GM12878 (cell line): ENCODE measurements around the gene CD2BP2. TPM values are rescaled to one million over a fixed set of nuclear protein-coding genes. Genes with fewer than 3 reads are reported as not detected.

Experiments used
- ATAC-seq: fragments of 200-7000 bp; cut with Tn5 transposase; 3 replicates; pipeline ENCODE4 v1.9.1; 2020; ENCODE audit warnings: mild to moderate bottlenecking, moderate library complexity
- BruUV-seq: library from RNA; stranded (reverse); fragments of 400-500 nt; replicated peaks from 2 replicates; lab custom pipeline; 2021; lab: Mats Ljungman, UMichigan
- CTCF ChIA-PET: fragments of 300-600 bp; sonication (Branson Sonifier 250); formaldehyde crosslinking; extraction: SDS; loops from one replicate; lab custom pipeline; 2021; ENCODE audit warnings: inconsistent platforms; lab: Yijun Ruan, JAX
- POLR2A ChIA-PET: fragments of 350-600 bp; formaldehyde crosslinking; extraction: SDS; loops from one replicate; lab custom pipeline; 2021; ENCODE audit warnings: inconsistent platforms; lab: Charles Lee
- RAD21 ChIA-PET: fragments of 300-600 bp; sonication (Branson Sonifier 250); formaldehyde crosslinking; loops from one replicate; lab custom pipeline; 2023; ENCODE audit warnings: antibody characterized with exemption; ENCODE audit not compliant: unreplicated experiment; lab: Charles Lee
- SMC1A ChIA-PET: fragments of 300-600 bp; sonication (Branson Sonifier 250); formaldehyde crosslinking; loops from one replicate; lab custom pipeline; 2023; ENCODE audit not compliant: unreplicated experiment, uncharacterized antibody; lab: Charles Lee
- DNase-seq: peaks from one replicate; pipeline ENCODE4 v3.0.0-alpha.2; 2011; ENCODE audit warnings: low read depth, low spot score
- FAIRE-seq: peaks from 3 replicates; lab custom pipeline; 2011; peaks lifted over from hg19 to GRCh38; lab: Jason Lieb, UNC
- H2AFZ ChIP-seq: 2 replicates; pipeline ENCODE4 v1.6.0; 2011; ENCODE audit warnings: low read depth, low read length, control low read depth; ENCODE audit not compliant: control insufficient read depth
- H3K27ac ChIP-seq: 2 replicates; pipeline ENCODE4 v1.5.1; 2011; ENCODE audit warnings: control low read depth; ENCODE audit not compliant: control insufficient read depth, insufficient read depth
- H3K27me3 ChIP-seq, 2 experiments: replicated peaks in 1 of 2; 2 replicates each; pipeline versions ENCODE4 v1.6.0 to v1.6.1; 2011; ENCODE audit warnings: low read length in 1 of 2; ENCODE audit not compliant: control insufficient read depth in 2 of 2, insufficient read depth in 2 of 2
- H3K36me3 ChIP-seq, 2 experiments: 2 replicates each; pipeline ENCODE4 v1.5.1; 2011; ENCODE audit warnings: low read length in 1 of 2; ENCODE audit not compliant: control insufficient read depth in 2 of 2, insufficient read depth in 2 of 2
- H3K4me1 ChIP-seq: 2 replicates; pipeline ENCODE4 v1.6.1; 2011; ENCODE audit warnings: mild to moderate bottlenecking, low read length, moderate library complexity, mixed read lengths; ENCODE audit not compliant: control insufficient read depth, insufficient read depth
- H3K4me2 ChIP-seq: 2 replicates; pipeline ENCODE4 v1.6.0; 2011; ENCODE audit warnings: control low read depth; ENCODE audit not compliant: control insufficient read depth, insufficient read depth
- H3K4me3 ChIP-seq: fragments of 200-600 bp; sonication (generic); 2 replicates; pipeline ENCODE4 v1.5.1; 2016
- H3K79me2 ChIP-seq: 2 replicates; pipeline ENCODE4 v1.6.0; 2011; ENCODE audit warnings: low read length; ENCODE audit not compliant: control insufficient read depth, insufficient read depth
- H3K9ac ChIP-seq: 2 replicates; pipeline ENCODE4 v1.8.0; 2011; ENCODE audit warnings: low read length, control low read depth, mixed read lengths; ENCODE audit not compliant: control insufficient read depth, insufficient read depth
- H3K9me3 ChIP-seq: replicated peaks from 3 replicates; pipeline ENCODE4 v1.5.1; 2011; ENCODE audit warnings: mild to moderate bottlenecking, low read length; ENCODE audit not compliant: control insufficient read depth, insufficient read depth
- H4K20me1 ChIP-seq: 2 replicates; pipeline ENCODE4 v1.6.0; 2011; ENCODE audit not compliant: control insufficient read depth, insufficient read depth
- BACH1 ChIP-seq: fragments of 450-650 bp; IDR thresholded peaks from 2 replicates; pipeline ENCODE4 v1.6.1; 2017; ENCODE audit warnings: mild to moderate bottlenecking, borderline replicate concordance
- CBX3 ChIP-seq: fragments of 200-600 bp; sonication (generic); IDR thresholded peaks from 2 replicates; pipeline ENCODE4 v1.6.1; 2016; ENCODE audit warnings: low read depth, borderline replicate concordance
- CREB1 ChIP-seq: IDR thresholded peaks from 2 replicates; pipeline ENCODE4 v1.6.1; 2012; ENCODE audit warnings: low read depth, mild to moderate bottlenecking, inconsistent platforms
- DPF2 ChIP-seq: fragments of 450-650 bp; IDR thresholded peaks from 2 replicates; pipeline ENCODE4 v1.6.1; 2017; ENCODE audit warnings: mild to moderate bottlenecking
- FOXM1 ChIP-seq: IDR thresholded peaks from 2 replicates; pipeline ENCODE4 v1.6.1; 2012; ENCODE audit warnings: low read depth, mild to moderate bottlenecking, inconsistent platforms, low read length, moderate library complexity
- GATAD2B ChIP-seq: fragments of 450-650 bp; conservative IDR thresholded peaks from 2 replicates; pipeline ENCODE4 v1.6.1; 2017; ENCODE audit warnings: low read depth, mild to moderate bottlenecking, moderate library complexity
- IRF4 ChIP-seq: IDR thresholded peaks from 2 replicates; pipeline ENCODE4 v1.6.1; 2011; ENCODE audit warnings: low read depth, low read length
- KLF5 ChIP-seq: fragments of 450-650 bp; IDR thresholded peaks from 2 replicates; pipeline ENCODE4 v1.6.1; 2014; ENCODE audit warnings: mild to moderate bottlenecking; ENCODE audit not compliant: partially characterized antibody
- NFIC ChIP-seq: IDR thresholded peaks from 2 replicates; pipeline ENCODE4 v1.6.1; 2012; ENCODE audit warnings: low read depth, mild to moderate bottlenecking, inconsistent platforms, low read length, moderate library complexity
- RBBP5 ChIP-seq: fragments of 200-600 bp; sonication (generic); conservative IDR thresholded peaks from 2 replicates; pipeline ENCODE4 v1.6.1; 2016
- RCOR1 ChIP-seq: conservative IDR thresholded peaks from 2 replicates; pipeline ENCODE4 v1.6.1; 2012; ENCODE audit warnings: low read depth, low read length, improper control_type of control experiment
- SMARCA5 ChIP-seq: fragments of 450-650 bp; IDR thresholded peaks from 2 replicates; pipeline ENCODE4 v1.6.1; 2017; ENCODE audit warnings: mild to moderate bottlenecking
- SMC3 ChIP-seq: IDR thresholded peaks from 2 replicates; pipeline ENCODE4 v1.6.1; 2011; ENCODE audit warnings: low read length, improper control_type of control experiment, borderline replicate concordance
- TBL1XR1 ChIP-seq: IDR thresholded peaks from 2 replicates; pipeline ENCODE4 v1.6.1; 2012; ENCODE audit warnings: low read depth, low read length, improper control_type of control experiment
- USF2 ChIP-seq: IDR thresholded peaks from 2 replicates; pipeline ENCODE4 v1.6.1; 2011; ENCODE audit warnings: low read depth, low read length, improper control_type of control experiment, borderline replicate concordance
- ZNF217 ChIP-seq: fragments of 450-650 bp; IDR thresholded peaks from 2 replicates; pipeline ENCODE4 v1.6.1; 2017; ENCODE audit warnings: antibody characterized with exemption, mild to moderate bottlenecking
- WGBS: methylation state at CpG from one replicate; pipeline ENCODE4 v1.1.6; 2016; ENCODE audit warnings: low lambda C conversion rate; ENCODE audit not compliant: insufficient replicate concordance, insufficient coverage; ENCODE audit errors: missing lambda C conversion rate; 5-methylcytosine and 5-hydroxymethylcytosine counted together
- in situ Hi-C: fragments of 300-500 bp; cut with MboI; formaldehyde crosslinking; loops from 9 replicates; pipeline ENCODE4 v1.14.3; 2018; ENCODE audit warnings: mixed read lengths
- intact Hi-C: fragments of 100-400 bp; cut with micrococcal nuclease; formaldehyde crosslinking; loops from one replicate; pipeline ENCODE4 v1.14.2; 2022; ENCODE audit not compliant: unreplicated experiment
- polyA plus RNA-seq, 11 experiments: library from polyadenylated mRNA; depleted of rRNA in 4 of 11; unstranded in 6 of 11; stranded (reverse) in 5 of 11; fragments of >200 nt; fragmentation: Nextera tagmentation in 4 of 11; fragmentation: Illumina TruSeq in 1 of 11; extraction: Ambion mirVana in 4 of 11; extraction: Trizol in 1 of 11; gene quantifications; 1 replicate in 1 of 11; 2 replicates in 10 of 11; pipeline versions ENCODE4 v1.2.1 to v1.2.3, GENCODE V29; 2011 to 2016; ENCODE audit warnings: inconsistent platforms in 2 of 11, missing spikeins in 2 of 11, low read depth in 1 of 11
- total RNA-seq, 4 experiments: library from RNA; depleted of rRNA in 3 of 4; stranded (reverse); fragments of >200 nt in 3 of 4; fragmentation: Illumina TruSeq in 1 of 4; extraction: Trizol in 1 of 4; gene quantifications; 2 replicates each; pipeline versions ENCODE4 v1.2.1 to v1.2.3, GENCODE V29; 2013 to 2021
- TF ChIP-seq, protein P1 (sequence below): fragments of 450-650 bp; IDR thresholded peaks from 2 replicates; pipeline ENCODE4 v1.6.1; 2017; ENCODE audit warnings: mild to moderate bottlenecking
- TF ChIP-seq, protein P2 (sequence below): fragments of 450-650 bp; IDR thresholded peaks from 2 replicates; pipeline ENCODE4 v1.6.1; 2016; ENCODE audit warnings: mild to moderate bottlenecking
- TF ChIP-seq, protein P3 (sequence below): IDR thresholded peaks from 2 replicates; pipeline ENCODE4 v1.6.1; 2011; ENCODE audit warnings: borderline replicate concordance, low read depth, mild to moderate bottlenecking, moderate library complexity, low read length; ENCODE audit not compliant: insufficient read depth, poor library complexity, severe bottlenecking

The CD2BP2 gene
- total and polyA plus RNA-seq, 10 of the 15 experiments (the other 5 are each of a cell fraction or from before 2014, with no cell fraction given) = 3.3 to 47.9 (median 31.8) TPM

- H2AFZ ChIP-seq = no peak overlapping the region
- POLR2A ChIA-PET = interaction anchor here (0.6 to 1.1 kb wide), 5 partner anchors 9 to 234 kb away, joined by 3 to 9 read pairs (median 6); no protein-coding TSS in a partner anchor
- peaks cover 30% of the 10 kb centered on the region for H3K4me1 ChIP-seq
- H3K27me3 ChIP-seq = no peaks in the 10 kb centered on the region
- SMC1A ChIA-PET = interaction anchor here (0.6 to 1.9 kb wide), 3 partner anchors 17 to 30 kb away, joined by 3 to 4 read pairs (median 3); no protein-coding TSS in a partner anchor
- peaks cover 0 to 4% of the 10 kb centered on the region in 2 experiments for H3K36me3 ChIP-seq
- intact Hi-C loops = loop anchor here (10.0 kb wide), 1 partner anchor 256 kb away; the partner anchor contains the start of genes TBX6 and YPEL3
- RAD21 ChIA-PET = interaction anchor here (0.6 to 1.3 kb wide), 5 partner anchors 15 to 287 kb away, joined by 3 to 8 read pairs (median 3); no protein-coding TSS in a partner anchor
- CTCF ChIA-PET = interaction anchor here (0.6 to 2.1 kb wide), 2 partner anchors 9 to 21 kb away, joined by 3 to 5 read pairs; no protein-coding TSS in a partner anchor
- H3K79me2 ChIP-seq = peaks cover 13% of the 10 kb centered on the region
- BruUV-seq = no TSS peak
- no peak overlapping the region for H3K9ac ChIP-seq
- peak overlapping the region; percentile 82 for H3K4me2 ChIP-seq
- peak; percentile 80 for ATAC-seq
- H3K27ac ChIP-seq = peak overlapping the region; percentile 48
- H4K20me1 ChIP-seq = peaks cover 8% of the 10 kb centered on the region
- H3K9me3 ChIP-seq = no peaks in the 10 kb centered on the region
- H3K4me3 ChIP-seq = no peak overlapping the region
- peak; percentile 99 for FAIRE-seq
- in situ Hi-C loops = no loop called here
- 5% methylated on average over 3 of the region's 3 CpGs for WGBS
- peak; percentile 89 for DNase-seq
- peak; percentile 68; the same call in 1 of the 2 replicates for TF ChIP-seq BACH1
- TF ChIP-seq FOXM1 = peak; percentile 87
- peak; percentile 93 for TF ChIP-seq DPF2
- TF ChIP-seq CBX3 = no peak
- no peak for TF ChIP-seq RBBP5
- TF ChIP-seq IRF4 = peak; percentile 64; the same call in 1 of the 2 replicates
- TF ChIP-seq CREB1 = peak; percentile 67
- peak; percentile 87 for TF ChIP-seq NFIC
- TF ChIP-seq SMARCA5 = peak; percentile 99
- peak; percentile 78; the same call in 1 of the 2 replicates for TF ChIP-seq ZNF217
- TF ChIP-seq KLF5 = peak; percentile 25
- TF ChIP-seq, protein P1, sequence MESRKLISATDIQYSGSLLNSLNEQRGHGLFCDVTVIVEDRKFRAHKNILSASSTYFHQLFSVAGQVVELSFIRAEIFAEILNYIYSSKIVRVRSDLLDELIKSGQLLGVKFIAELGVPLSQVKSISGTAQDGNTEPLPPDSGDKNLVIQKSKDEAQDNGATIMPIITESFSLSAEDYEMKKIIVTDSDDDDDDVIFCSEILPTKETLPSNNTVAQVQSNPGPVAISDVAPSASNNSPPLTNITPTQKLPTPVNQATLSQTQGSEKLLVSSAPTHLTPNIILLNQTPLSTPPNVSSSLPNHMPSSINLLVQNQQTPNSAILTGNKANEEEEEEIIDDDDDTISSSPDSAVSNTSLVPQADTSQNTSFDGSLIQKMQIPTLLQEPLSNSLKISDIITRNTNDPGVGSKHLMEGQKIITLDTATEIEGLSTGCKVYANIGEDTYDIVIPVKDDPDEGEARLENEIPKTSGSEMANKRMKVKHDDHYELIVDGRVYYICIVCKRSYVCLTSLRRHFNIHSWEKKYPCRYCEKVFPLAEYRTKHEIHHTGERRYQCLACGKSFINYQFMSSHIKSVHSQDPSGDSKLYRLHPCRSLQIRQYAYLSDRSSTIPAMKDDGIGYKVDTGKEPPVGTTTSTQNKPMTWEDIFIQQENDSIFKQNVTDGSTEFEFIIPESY = no peak
- TF ChIP-seq, protein P2, sequence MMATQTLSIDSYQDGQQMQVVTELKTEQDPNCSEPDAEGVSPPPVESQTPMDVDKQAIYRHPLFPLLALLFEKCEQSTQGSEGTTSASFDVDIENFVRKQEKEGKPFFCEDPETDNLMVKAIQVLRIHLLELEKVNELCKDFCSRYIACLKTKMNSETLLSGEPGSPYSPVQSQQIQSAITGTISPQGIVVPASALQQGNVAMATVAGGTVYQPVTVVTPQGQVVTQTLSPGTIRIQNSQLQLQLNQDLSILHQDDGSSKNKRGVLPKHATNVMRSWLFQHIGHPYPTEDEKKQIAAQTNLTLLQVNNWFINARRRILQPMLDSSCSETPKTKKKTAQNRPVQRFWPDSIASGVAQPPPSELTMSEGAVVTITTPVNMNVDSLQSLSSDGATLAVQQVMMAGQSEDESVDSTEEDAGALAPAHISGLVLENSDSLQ = no peak
- no peak; the same call in 1 of the 2 replicates for TF ChIP-seq SMC3
- TF ChIP-seq USF2 = no peak
- TF ChIP-seq, protein P3, sequence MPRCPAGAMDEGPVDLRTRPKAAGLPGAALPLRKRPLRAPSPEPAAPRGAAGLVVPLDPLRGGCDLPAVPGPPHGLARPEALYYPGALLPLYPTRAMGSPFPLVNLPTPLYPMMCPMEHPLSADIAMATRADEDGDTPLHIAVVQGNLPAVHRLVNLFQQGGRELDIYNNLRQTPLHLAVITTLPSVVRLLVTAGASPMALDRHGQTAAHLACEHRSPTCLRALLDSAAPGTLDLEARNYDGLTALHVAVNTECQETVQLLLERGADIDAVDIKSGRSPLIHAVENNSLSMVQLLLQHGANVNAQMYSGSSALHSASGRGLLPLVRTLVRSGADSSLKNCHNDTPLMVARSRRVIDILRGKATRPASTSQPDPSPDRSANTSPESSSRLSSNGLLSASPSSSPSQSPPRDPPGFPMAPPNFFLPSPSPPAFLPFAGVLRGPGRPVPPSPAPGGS = no peak
- peak; percentile 95 for TF ChIP-seq TBL1XR1
- peak; percentile 61; the same call in 1 of the 2 replicates for TF ChIP-seq GATAD2B
- TF ChIP-seq RCOR1 = peak; percentile 41; the same call in 1 of the 2 replicates
Observed at GRCh38 chr16:30350134-30350871, 4.8 kb downstream of the CD2BP2 start.
